Activated naive CD8-positive, alpha-beta T cell treated with anti-CD3 and anti-CD28 coated beads for 36 hours (primary cell): Measurements from ENCODE around the gene NEK11. TPM values are rescaled to one million over a fixed set of nuclear protein-coding genes. Genes with fewer than 3 reads are reported as not detected.

ENCODE experiments used
- DNase-seq: peaks from one replicate; pipeline ENCODE4 v3.0.0; 2021
- H3K27ac Mint-ChIP-seq: one replicate; pipeline ENCODE4 v1.8.0; 2022; ENCODE audit warnings: mild to moderate bottlenecking, moderate library complexity, mixed read lengths
- H3K27me3 Mint-ChIP-seq: one replicate; pipeline ENCODE4 v1.8.0; 2022; ENCODE audit warnings: mild to moderate bottlenecking, mixed read lengths
- H3K36me3 Mint-ChIP-seq: one replicate; pipeline ENCODE4 v1.8.0; 2021; ENCODE audit warnings: mild to moderate bottlenecking, mixed read lengths
- H3K4me1 Mint-ChIP-seq: one replicate; pipeline ENCODE4 v1.8.0; 2021; ENCODE audit warnings: mixed read lengths
- H3K4me3 Mint-ChIP-seq: one replicate; pipeline ENCODE4 v1.8.0; 2022; ENCODE audit warnings: mild to moderate bottlenecking, moderate library complexity, mixed read lengths
- H3K9me3 Mint-ChIP-seq: one replicate; pipeline ENCODE4 v1.8.0; 2022; ENCODE audit warnings: mixed read lengths
- total RNA-seq, 2 experiments: library from RNA; stranded (reverse); gene quantifications; one replicate each; pipeline ENCODE4 v1.2.3, GENCODE V29; 2021

NEK11 gene
- total RNA-seq, 2 experiments from 2014 or later = 0.85 to 2.1 TPM

DNA sequence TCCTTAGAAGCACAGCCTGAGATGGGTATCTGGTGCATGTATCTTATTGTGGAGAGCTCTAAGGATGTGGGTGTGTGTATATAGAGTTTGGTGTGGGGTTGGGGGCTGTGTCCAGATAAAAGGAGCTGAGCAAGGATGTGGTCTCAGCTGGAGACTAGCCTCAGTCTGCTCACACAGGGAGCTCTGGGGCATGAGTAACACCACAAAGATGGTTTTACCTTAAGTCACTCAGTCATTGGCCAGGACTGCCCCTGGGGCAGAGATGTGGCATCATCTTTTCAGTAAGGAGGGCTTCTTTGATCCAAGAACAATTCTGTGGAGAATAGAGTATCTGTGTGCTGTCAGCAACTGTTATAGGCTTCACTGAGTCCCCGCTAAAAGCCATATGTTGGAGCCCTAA lies 191.5 kb downstream of the NEK11 start:
- Mint-ChIP-seq H3K36me3 (no peaks in the 10 kb centered on the region), H3K4me3 (no peak overlapping the region), H3K27me3 (peaks cover 3% of the 10 kb centered on the region), H3K9me3 (no peaks in the 10 kb centered on the region), H3K27ac (no peak overlapping the region), H3K4me1 (peaks cover under 1% of the 10 kb centered on the region)
- DNase-seq = no peak

DNA sequence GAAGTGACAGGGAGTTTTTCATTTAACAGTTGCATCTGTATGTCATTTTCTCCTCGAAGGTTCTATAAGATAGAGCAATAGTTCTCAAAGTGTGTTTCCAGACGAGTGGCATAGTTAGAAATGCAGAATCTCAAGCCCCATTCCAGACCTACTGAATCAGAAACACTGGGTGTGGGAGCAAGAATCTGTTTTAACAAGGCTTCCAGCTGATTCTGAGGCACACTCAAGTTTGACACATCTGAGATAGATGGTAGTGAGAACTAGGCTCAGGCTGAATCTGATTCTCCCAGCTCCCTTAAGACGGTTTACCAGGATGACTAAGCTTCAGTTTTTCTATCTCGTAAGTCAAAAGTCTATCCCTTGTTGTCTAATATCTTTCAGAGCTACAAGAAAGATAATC lies 195.1 kb downstream of the NEK11 start:
- Mint-ChIP-seq H3K4me3 (no peak overlapping the region), H3K4me1 (peaks cover 4% of the 10 kb centered on the region), H3K36me3 (no peaks in the 10 kb centered on the region), H3K27ac (no peak overlapping the region), H3K9me3 (no peaks in the 10 kb centered on the region), H3K27me3 (no peaks in the 10 kb centered on the region)
- no peak for DNase-seq

DNA sequence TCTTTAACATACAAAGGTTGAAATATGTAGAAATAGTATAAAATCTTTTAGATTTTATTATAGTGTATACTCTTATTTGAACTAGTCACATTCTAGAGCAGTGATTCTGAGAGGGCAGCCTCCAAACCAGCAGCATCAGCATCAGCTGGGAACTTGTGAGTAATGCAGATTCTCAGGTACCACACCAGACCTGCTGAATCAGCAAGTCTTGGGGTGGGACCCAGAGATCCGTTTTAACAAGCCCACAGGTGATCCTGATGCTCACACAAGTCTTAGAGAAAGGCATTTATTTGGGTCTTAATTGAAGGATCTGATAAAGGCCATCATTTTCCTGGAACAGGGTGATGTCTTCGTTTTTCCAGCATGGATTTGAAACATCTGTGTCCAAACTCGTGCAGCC lies 195.9 kb downstream of the NEK11 start:
- Mint-ChIP-seq H3K4me1 (peaks cover 4% of the 10 kb centered on the region), H3K27ac (no peak overlapping the region), H3K36me3 (no peaks in the 10 kb centered on the region), H3K27me3 (no peaks in the 10 kb centered on the region), H3K9me3 (no peaks in the 10 kb centered on the region), H3K4me3 (no peak overlapping the region)
- no peak for DNase-seq

DNA sequence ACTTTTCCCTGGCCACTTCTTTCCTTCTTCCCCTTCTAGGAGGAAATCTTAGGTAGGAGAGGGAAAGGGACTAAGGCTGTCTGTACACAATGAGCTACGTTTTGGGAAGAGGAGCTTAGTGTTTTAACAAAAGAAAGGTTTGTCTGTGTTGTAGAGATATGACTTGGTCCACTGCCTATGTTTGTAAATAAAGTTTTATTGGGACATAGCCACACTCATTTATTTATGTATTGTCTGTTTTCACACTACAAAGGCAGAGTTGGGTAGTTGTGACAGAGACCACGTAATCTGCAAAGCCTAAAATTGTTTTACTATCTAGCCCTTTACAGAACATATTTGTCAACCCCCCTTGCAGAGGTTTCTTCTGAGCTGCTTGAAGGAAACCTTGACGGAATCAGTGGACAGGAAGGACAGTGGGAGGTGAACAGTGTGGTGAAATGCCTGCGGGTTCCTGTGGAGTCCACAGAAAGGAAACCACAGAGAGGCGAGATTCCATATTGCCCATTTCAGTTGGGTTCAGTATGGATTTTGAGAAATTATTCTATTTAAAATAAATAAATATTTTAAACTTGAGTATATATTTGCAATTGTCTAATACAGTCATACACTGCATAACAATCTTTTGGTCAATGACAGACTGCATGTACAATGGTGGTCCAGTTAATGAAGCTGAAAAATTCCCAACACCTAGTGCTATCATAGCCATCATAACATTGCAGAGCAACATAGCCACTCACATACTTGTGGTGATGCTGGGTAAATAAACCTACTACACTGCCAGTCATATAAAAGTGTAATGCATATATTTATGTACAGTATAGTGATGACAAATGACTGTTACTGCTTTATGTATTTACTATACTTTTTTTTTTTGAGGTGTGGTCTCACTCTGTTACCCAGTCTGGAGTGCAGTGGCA lies 197.0 kb downstream of the NEK11 start:
- peaks cover 4% of the 10 kb centered on the region for H3K4me1 Mint-ChIP-seq
- no peak for DNase-seq
- H3K9me3 Mint-ChIP-seq = no peaks in the 10 kb centered on the region

DNA sequence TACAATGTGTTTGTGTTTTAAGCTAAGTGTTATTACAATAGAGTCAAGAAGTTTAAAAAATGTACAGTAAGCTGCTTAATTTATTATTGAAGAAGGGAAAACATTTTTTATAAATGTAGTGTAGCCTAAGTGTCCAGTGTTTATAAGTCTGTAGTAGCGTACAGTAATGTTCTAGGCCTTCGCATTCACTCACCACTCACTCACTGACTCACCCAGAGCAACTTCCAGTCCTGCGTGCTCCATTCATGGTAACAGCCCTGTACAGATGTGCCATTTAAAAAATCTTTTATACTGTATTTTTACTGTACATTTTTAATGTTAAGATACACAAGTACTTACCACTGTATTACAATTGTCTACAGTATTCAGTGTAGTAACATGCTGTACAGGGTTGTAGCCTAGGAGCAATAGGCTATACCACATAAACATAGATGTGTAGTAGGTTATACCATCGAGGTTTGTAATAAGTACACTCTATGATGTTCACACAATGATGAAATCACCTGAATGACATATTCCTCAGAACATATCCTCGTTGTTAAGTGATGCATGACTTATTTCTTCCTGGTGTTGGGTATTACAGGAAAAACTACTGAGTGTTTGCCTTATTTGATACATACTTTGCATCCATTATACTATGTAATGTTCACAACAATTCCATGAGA lies 198.3 kb downstream of the NEK11 start:
- no peak for DNase-seq
- H3K27me3 Mint-ChIP-seq = no peaks in the 10 kb centered on the region
- no peaks in the 10 kb centered on the region for H3K9me3 Mint-ChIP-seq
- no peak overlapping the region for H3K27ac Mint-ChIP-seq
- H3K4me3 Mint-ChIP-seq = no peak overlapping the region
- H3K4me1 Mint-ChIP-seq = peaks cover 4% of the 10 kb centered on the region
- H3K36me3 Mint-ChIP-seq = no peaks in the 10 kb centered on the region

More for the DNA sequence above, 197.0 kb downstream of the NEK11 start:
- no peaks in the 10 kb centered on the region for H3K27me3 Mint-ChIP-seq
- no peak overlapping the region for H3K4me3 Mint-ChIP-seq
- no peak overlapping the region for H3K27ac Mint-ChIP-seq
- H3K36me3 Mint-ChIP-seq = no peaks in the 10 kb centered on the region

DNA sequence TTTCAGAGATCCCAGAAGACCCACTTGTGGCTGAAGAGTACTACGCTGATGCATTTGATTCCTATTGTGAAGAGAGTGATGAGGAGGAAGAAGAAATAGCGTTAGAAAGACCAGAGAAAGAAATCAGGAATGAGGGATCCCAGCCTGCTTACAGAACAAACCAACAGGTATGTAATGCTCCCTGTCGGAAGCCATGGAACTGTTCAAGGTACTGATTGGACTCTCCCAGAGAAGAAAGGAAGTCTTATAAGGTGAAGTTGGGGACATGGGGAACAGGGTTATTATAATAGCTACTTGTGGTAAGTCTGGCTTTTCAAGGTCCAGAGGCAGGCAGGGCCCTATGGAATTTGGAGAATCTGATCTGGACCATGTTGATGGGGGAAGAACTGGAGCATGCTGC lies 201.8 kb downstream of the NEK11 start:
- no peak overlapping the region for H3K27ac Mint-ChIP-seq
- no peak for DNase-seq
- no peaks in the 10 kb centered on the region for H3K36me3 Mint-ChIP-seq
- no peaks in the 10 kb centered on the region for H3K9me3 Mint-ChIP-seq
- H3K27me3 Mint-ChIP-seq = no peaks in the 10 kb centered on the region
- H3K4me3 Mint-ChIP-seq = no peak overlapping the region
- peaks cover 1% of the 10 kb centered on the region for H3K4me1 Mint-ChIP-seq

DNA sequence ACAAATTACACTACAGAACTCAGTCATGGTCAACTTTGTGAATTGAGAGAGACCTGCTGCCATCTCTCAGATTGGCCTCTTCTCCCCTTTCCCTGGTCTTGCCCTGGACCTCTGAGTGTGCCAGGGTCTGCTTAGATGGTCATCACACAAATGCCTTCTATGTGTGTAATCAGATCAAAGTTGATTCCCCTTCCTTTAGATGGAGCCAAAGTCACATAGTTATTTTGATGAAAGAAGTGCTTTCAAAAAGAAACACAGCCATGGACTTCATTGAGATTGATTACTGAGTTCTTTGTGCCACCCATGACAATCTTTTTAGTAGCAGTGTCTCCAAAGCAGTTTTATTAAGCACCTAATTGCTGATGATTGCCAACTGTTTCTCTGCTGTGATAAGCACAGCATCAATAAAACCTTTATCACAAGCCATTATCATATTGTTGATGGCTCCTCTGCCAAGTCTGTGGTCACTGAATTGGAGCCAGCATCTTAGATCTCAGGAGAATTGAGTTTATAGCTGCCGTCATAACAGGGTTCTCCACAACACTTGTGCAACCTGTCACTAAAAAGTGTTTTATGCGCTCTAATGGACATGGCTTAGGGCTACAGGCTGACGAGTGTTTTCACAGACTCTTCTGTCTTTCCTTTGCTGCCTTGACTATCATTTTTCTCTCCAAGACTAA lies 205.2 kb downstream of the NEK11 start:
- Mint-ChIP-seq H3K9me3 (no peaks in the 10 kb centered on the region), H3K36me3 (no peaks in the 10 kb centered on the region), H3K4me1 (no peaks in the 10 kb centered on the region), H3K4me3 (no peak overlapping the region), H3K27ac (no peak overlapping the region), H3K27me3 (no peaks in the 10 kb centered on the region)
- DNase-seq = no peak

DNA sequence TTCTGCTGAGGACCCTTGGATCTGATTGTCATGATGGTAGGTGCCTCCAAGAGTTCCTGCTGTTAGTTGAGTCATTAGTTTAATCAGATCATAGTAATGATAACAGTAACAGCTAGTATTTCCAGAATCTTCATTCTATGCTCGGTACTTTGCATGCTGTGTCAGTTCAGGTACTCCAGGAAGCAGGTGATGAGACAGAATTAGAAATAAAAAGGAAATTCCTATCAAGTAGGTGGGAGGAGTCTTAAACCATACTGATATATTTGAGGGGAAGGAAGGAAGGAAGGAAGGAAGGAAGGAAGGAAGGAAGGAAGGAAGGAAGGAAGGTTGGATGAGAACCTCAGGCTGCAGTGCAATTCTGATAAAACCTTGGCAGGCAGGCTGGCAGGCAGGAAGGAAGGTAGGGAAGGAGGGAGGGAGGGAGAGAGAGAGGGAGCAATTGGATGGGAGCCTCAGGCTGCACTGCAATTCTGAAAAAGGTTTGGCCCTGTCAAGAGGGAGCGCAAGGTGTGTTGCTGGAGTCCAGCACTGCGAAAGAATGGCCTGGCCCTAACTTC lies 206.1 kb downstream of the NEK11 start:
- no peak for DNase-seq
- Mint-ChIP-seq H3K36me3 (no peaks in the 10 kb centered on the region), H3K27me3 (no peaks in the 10 kb centered on the region), H3K27ac (no peak overlapping the region), H3K4me3 (no peak overlapping the region), H3K9me3 (no peaks in the 10 kb centered on the region), H3K4me1 (no peaks in the 10 kb centered on the region)

DNA sequence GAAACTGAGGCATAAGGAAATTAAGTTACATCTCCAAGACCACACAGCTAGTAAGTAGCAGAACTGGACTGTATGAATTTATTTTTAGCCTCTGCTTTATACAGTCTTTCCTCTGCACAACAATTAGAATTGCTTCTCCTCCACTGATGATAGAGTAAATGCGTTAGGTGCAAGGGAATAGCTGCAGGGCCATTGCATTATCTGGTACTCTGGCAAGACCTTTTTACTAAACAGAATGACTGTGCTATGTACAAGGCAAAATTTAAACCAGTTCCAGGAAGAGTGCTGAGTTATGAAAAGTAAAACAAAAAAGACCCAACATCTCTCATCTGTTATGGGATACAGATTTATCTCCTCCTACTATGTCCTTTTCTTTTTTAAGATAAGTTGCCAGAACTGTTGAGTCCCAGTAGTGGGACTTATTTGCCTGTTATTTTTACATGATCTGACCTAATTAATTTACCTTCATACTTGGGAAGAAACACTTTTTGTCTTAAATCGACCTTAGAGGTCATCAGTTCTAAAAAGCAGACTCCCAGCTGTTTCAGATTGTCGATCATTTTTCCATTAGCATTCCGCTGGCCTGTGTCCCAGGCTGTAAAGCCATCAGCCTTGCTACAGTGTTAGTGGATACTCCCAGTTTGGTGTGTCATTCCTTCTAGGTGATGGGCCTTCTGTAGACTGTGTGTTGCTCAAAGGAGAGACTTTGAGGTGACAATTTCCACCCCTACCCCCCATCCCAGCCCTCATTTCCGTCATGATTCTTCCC lies 207.4 kb downstream of the NEK11 start:
- H3K36me3 Mint-ChIP-seq = no peaks in the 10 kb centered on the region
- H3K27me3 Mint-ChIP-seq = no peaks in the 10 kb centered on the region
- no peaks in the 10 kb centered on the region for H3K9me3 Mint-ChIP-seq
- no peak overlapping the region for H3K27ac Mint-ChIP-seq
- H3K4me3 Mint-ChIP-seq = no peak overlapping the region
- H3K4me1 Mint-ChIP-seq = no peaks in the 10 kb centered on the region
- DNase-seq = no peak

DNA sequence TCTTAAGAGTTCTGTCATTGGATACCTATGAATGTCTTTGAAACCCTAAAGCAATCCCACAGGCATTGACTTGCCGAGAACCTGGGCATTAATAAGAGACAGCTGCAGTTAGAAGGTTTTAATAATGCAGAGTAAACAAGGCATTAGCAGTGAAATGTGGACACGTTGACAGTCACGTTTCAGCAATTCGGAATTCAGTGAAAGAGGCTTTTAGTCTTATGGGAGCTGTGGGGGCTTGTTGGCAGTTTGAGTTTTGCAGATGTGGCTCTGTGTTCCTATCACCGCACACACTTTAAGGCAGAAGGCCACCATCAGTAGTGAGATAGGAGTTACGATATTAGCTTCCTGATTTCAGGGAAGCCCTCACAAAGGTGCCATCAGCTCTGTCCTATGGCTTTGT lies 209.7 kb downstream of the NEK11 start:
- Mint-ChIP-seq H3K4me3 (no peak overlapping the region), H3K36me3 (no peaks in the 10 kb centered on the region), H3K27ac (no peak overlapping the region), H3K27me3 (no peaks in the 10 kb centered on the region), H3K9me3 (no peaks in the 10 kb centered on the region), H3K4me1 (no peaks in the 10 kb centered on the region)
- DNase-seq = no peak

DNA sequence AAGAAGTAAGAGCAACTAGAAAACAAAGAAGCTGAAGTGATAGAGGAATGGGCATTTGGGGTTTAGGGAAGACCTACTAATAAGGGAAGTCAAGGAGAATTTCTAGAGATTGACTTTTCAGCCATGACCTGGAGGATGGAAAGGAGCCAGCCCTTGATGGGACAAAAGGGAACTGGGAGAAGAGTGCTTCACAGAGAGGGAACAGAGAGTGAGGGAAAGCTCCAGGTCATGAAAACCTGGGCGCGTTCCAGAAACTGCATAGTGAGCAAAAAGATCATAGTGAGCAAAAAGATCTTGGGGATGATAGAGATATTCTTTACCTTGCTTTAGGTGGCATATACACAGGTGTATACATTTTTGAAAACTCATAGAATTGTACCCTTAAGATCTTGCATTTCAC lies 211.8 kb downstream of the NEK11 start:
- DNase-seq = no peak
- no peak overlapping the region for H3K4me3 Mint-ChIP-seq
- H3K36me3 Mint-ChIP-seq = no peaks in the 10 kb centered on the region
- no peaks in the 10 kb centered on the region for H3K4me1 Mint-ChIP-seq
- no peaks in the 10 kb centered on the region for H3K27me3 Mint-ChIP-seq
- no peak overlapping the region for H3K27ac Mint-ChIP-seq
- H3K9me3 Mint-ChIP-seq = no peaks in the 10 kb centered on the region

DNA sequence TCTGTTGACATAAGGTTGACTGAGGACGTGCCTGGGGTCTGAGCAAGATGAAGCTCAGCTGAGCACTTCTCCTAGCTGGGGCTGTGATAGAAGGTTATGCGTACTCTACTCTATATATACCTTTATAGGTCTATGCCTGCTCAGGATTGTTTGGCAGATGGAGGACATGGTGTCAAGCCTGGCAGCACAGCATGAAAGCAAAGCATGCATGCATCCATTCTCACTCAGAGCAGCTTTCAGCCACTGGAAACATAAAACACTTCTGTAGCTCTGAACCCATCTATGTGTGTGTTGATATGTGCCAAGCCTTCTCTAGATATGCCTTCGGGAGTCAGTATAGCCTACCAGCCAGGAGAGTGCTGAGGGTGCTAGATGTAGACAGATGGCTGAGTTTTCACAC lies 212.6 kb downstream of the NEK11 start:
- Mint-ChIP-seq H3K9me3 (no peaks in the 10 kb centered on the region), H3K36me3 (no peaks in the 10 kb centered on the region), H3K4me1 (no peaks in the 10 kb centered on the region), H3K27me3 (no peaks in the 10 kb centered on the region), H3K27ac (no peak overlapping the region), H3K4me3 (no peak overlapping the region)
- DNase-seq = no peak

DNA sequence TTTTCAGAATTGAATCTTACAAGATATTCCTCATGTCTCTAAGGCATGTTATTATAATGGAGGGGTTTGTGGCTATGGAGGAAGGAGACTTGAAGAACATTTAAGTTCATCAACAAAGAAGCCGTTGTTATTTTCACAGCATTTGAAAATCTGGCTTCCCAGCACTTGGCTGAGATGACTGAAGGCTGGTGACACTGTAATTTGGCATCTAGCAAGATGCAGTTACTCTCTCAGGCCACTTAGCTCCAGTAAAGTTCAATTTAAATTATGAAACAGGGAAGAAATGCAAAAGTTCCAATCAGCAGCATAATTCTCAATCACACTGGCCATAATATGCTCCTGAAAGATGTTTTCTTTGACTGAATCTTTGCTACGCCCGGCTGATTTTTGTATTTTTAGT lies 215.5 kb downstream of the NEK11 start:
- no peak for DNase-seq
- Mint-ChIP-seq H3K27ac (no peak overlapping the region), H3K36me3 (no peaks in the 10 kb centered on the region), H3K27me3 (no peaks in the 10 kb centered on the region), H3K4me1 (no peaks in the 10 kb centered on the region), H3K9me3 (no peaks in the 10 kb centered on the region), H3K4me3 (no peak overlapping the region)

DNA sequence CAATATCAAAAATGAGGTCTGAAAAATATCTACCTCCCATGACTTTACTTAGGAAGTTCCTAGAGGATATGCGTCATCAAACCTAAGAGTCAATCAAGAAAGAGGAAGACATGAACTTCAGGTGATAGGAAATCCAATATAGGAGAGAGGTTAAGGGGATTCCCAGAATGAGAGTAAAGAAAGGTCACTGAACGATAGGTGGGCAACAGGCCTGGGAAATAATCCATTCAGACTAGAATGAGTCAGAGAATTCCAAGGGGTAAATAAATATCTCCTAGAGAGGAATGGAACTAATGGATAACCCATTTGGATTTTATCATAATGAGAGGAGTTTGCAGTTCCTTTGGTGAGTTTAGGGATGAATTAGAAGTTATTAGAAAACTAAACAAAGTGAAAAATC lies 223.8 kb downstream of the NEK11 start:
- DNase-seq = no peak
- Mint-ChIP-seq H3K4me1 (no peaks in the 10 kb centered on the region), H3K9me3 (peaks cover 9% of the 10 kb centered on the region), H3K27me3 (no peaks in the 10 kb centered on the region), H3K4me3 (no peak overlapping the region), H3K36me3 (peaks cover 2% of the 10 kb centered on the region), H3K27ac (no peak overlapping the region)

DNA sequence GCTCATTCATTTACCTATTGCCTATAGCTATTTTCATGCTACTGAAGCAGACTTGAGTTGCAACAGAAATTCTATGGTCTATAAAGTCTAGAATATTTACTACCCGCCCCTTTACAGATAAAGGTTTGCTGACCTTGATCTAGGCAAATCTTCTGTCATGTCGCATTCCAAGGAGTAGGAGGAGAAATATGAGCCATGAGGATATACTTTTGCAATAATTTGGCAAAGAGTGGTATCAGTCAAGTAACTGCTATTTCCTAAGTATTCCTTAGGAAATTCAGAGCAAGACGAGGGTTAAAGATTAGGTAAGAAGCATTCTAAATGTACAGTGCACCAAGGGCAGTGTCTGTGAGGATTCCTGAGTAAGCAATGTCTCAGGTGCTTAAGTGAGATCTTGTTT lies 233.8 kb downstream of the NEK11 start:
- Mint-ChIP-seq H3K36me3 (no peaks in the 10 kb centered on the region), H3K9me3 (peaks cover 16% of the 10 kb centered on the region), H3K4me1 (no peaks in the 10 kb centered on the region), H3K4me3 (no peak overlapping the region), H3K27me3 (no peaks in the 10 kb centered on the region), H3K27ac (no peak overlapping the region)
- no peak for DNase-seq
